ENCODE results near the gene ARMS2.
A peak's percentile ranks its signal among the peaks of the same experiment; 100 is the strongest.

ARMS2 gene

GRCh38 chr10:122466951-122467381 is 12.5 kb downstream of the ARMS2 start:
- no peak for TF ChIP-seq CTCF (IDR thresholded peaks at IDR 0.05; ENCODE audit: low read depth, low read length)
- DNase-seq (ENCODE audit: extremely low read depth, low read depth): no peak

GRCh38 chr10:122467701-122468100 is 13.2 kb downstream of the ARMS2 start:
- TF ChIP-seq CTCF (IDR thresholded peaks at IDR 0.05; ENCODE audit: low read depth, low read length): no peak

GRCh38 chr10:122468307-122468925 is 14.0 kb downstream of the ARMS2 start:
- no peak for TF ChIP-seq CTCF (IDR thresholded peaks at IDR 0.05; ENCODE audit: low read depth, low read length)

More at GRCh38 chr10:122467701-122468100, 13.2 kb downstream of the ARMS2 start:
- DNase-seq (ENCODE audit: extremely low read depth, low read depth): no peak

GRCh38 chr10:122468926-122469781 is 14.7 kb downstream of the ARMS2 start:
- TF ChIP-seq CTCF (IDR thresholded peaks at IDR 0.05; ENCODE audit: low read depth, low read length): no peak; the same call in none of the 2 replicates
- DNase-seq (ENCODE audit: extremely low read depth, low read depth): peak; percentile 82

More at GRCh38 chr10:122468307-122468925, 14.0 kb downstream of the ARMS2 start:
- no peak for DNase-seq (ENCODE audit: extremely low read depth, low read depth)

- no peak for DNase-seq (ENCODE audit: extremely low read depth, low read depth)
Measured at GRCh38 chr10:122469848-122470247, 15.4 kb downstream of the ARMS2 start.

GRCh38 chr10:122471531-122472177 is 17.2 kb downstream of the ARMS2 start:
- DNase-seq (ENCODE audit: extremely low read depth, low read depth): no peak
- TF ChIP-seq CTCF (IDR thresholded peaks at IDR 0.05; ENCODE audit: low read depth, low read length): no peak

More at GRCh38 chr10:122469848-122470247, 15.4 kb downstream of the ARMS2 start:
- no peak for TF ChIP-seq CTCF (IDR thresholded peaks at IDR 0.05; ENCODE audit: low read depth, low read length)
